Measurements from ENCODE around the gene GTPBP3. TPM values are rescaled to one million over a fixed set of nuclear protein-coding genes. Genes with fewer than 3 reads are reported as not detected.

GTPBP3 gene
- total and polyA plus RNA-seq, 2 of the 13 experiments (the other 11 are each of a cell fraction or from before 2014, with no cell fraction given), result 17.5 to 30.0 TPM

GRCh38 chr19:17332677-17333581, 4.4 kb upstream of the GTPBP3 start (continued):
- TF ChIP-seq HMGXB3 (CRISPR knock-in tag; IDR thresholded peaks at IDR 0.05; ENCODE audit: borderline replicate concordance), result no peak
- TF ChIP-seq MLXIP (CRISPR knock-in tag; IDR thresholded peaks at IDR 0.05; ENCODE audit: borderline replicate concordance), result no peak
- TF ChIP-seq DR1 (CRISPR knock-in tag; IDR thresholded peaks at IDR 0.05), result no peak
- TF ChIP-seq ZBTB33 (CRISPR knock-in tag; IDR thresholded peaks at IDR 0.05), result peak; percentile 75; the same call in 1 of the 2 replicates
- TF ChIP-seq ZNF704 (CRISPR knock-in tag; IDR thresholded peaks at IDR 0.05; ENCODE audit: borderline replicate concordance), result no peak
- no peak for TF ChIP-seq JUN (CRISPR knock-in tag; IDR thresholded peaks at IDR 0.05)
- no peak for TF ChIP-seq DBP (CRISPR knock-in tag; IDR thresholded peaks at IDR 0.05; ENCODE audit: not compliant biosample characterization)
- TF ChIP-seq XBP1 (CRISPR knock-in tag; IDR thresholded peaks at IDR 0.05), result no peak
- no peak for TF ChIP-seq NFE2 (CRISPR knock-in tag; IDR thresholded peaks at IDR 0.05)
- no peak for TF ChIP-seq SRSF4 (IDR thresholded peaks at IDR 0.05; ENCODE audit: low read depth, low read length, poor library complexity, severe bottlenecking)
- no peak for TF ChIP-seq SIN3A (IDR thresholded peaks at IDR 0.05; ENCODE audit: borderline replicate concordance, low read depth, low read length)
- TF ChIP-seq MNT (IDR thresholded peaks at IDR 0.05), result no peak
